ENCODE measurements around the gene MAPRE3.

- TF ChIP-seq ZNF384 (IDR thresholded peaks at IDR 0.05) (no peak), FOXA1 (IDR thresholded peaks at IDR 0.05) (no peak), SUZ12 (IDR thresholded peaks at IDR 0.05) (no peak), SP1 (IDR thresholded peaks at IDR 0.05) (no peak)
These were observed 102.5 kb downstream of the MAPRE3 start for GRCh38 chr2:27072920-27073319.

Measured in HEK293T (cell line).